CD4-positive, alpha-beta T cell treated with Interleukin-6 for 4 hours (primary cell): ENCODE results near the gene DMWD.
"Not testable (repeated sequence)": the region's sequence is repeated elsewhere in the genome, so short reads cannot be mapped to it uniquely, and the experiment has no call there.

ENCODE experiments used
- DNase-seq: peaks from one replicate; pipeline ENCODE4 v3.0.0-alpha.2; 2020; ENCODE audit warnings: mixed read lengths

Gene DMWD

DNA sequence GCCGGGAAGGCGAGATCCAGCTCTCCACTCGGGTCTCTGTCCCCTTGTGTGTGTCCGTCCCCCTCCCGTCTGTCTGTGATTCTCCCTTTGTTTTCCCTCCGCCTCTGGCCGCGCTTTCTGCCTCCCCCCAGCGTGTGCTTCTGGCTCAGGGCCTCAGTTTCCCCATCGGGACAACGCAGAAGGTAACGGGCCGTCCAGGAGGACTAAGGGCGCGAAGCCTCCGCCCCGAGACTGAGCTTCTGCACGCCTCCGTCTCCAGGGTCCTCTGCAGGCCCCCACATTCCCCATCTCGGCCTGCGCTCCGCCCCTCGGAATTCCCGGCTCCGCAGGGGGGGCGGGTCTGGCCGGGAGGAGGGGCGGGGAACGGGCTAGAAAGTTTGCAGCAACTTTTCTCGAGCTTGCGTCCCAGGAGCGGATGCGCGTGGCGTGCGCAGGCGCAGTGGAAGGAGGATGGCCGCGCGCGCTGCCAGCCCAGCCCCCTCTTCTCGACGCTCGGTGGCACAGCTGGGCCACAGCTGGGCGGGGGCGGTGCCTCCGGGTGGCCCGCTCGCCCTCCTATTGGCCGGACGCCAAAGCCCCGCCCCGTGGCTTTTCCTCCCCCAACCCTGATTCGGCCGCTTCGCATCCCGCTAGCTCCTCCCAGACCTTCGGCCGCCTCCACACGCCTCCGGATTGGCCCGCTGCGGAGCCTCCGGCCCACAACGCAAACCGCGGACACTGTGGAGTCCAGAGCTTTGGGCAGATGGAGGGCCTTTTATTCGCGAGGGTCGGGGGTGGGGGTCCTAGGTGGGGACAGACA is 23.5 kb downstream of the DMWD start, which contains the start of gene SIX5:
TSS of gene SIX5 (minus strand) at position 269 of the 799 bp plus-strand sequence. CDS start 408 bp downstream, outside the sequence.
- DNase-seq = peak; percentile 94

DNA sequence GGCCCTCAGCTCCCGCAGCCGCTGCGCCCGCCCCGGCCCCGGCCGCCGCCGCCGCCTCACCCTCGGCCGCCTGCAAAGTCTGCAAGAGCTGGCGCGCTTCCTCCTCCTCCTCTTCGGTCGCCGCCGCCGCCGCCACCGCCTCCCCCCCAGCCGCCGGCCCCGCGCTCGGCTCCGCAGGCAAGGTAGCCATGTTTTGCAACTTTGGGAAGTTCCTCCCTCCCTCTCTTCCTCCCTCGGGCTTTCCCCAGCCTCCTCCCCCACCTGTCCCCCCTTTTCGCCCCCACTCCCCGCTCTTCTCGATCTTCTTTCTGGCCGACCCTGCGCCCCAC is 24.0 kb downstream of the DMWD start:
- peak; percentile 49 for DNase-seq

DNA sequence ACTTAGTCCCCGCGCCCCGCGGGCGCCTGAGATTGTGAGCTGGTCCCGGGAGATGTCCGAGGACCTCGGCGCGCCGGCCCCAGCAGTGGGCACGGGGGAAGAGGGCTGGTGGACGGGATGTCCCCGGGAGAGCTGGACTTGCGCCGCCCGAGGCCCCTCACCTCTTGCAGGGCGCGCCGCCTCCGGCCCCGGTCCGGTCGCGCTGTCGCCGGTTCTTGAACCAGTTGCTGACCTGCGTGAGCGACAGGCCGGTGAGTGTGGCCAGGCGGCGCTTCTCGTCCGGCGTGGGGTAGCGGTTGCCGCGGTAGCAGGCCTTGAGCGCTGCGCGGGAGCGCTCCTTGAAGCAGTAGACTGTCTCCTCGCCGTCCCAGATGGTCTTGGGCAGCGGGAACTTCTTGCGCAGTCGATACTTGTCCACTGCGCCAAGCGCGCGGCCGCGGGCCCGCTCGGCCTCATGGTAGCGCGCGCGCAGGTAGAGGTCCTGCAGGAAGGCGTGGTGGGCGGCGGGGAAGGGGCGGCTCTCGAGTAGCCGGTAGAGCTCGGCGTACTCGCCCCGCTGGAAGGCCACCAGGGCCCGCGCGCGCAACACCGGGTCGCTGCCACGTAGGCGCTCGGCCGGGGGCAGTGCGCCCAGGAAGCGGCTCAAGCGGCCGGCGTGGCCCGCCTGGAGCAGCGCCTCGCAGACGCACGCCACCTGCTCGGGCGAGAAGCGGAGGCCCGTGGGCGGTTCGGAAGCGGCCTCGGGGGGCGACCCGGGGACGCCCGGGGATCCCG is 24.6 kb downstream of the DMWD start:
- peak; percentile 14 for DNase-seq

DNA sequence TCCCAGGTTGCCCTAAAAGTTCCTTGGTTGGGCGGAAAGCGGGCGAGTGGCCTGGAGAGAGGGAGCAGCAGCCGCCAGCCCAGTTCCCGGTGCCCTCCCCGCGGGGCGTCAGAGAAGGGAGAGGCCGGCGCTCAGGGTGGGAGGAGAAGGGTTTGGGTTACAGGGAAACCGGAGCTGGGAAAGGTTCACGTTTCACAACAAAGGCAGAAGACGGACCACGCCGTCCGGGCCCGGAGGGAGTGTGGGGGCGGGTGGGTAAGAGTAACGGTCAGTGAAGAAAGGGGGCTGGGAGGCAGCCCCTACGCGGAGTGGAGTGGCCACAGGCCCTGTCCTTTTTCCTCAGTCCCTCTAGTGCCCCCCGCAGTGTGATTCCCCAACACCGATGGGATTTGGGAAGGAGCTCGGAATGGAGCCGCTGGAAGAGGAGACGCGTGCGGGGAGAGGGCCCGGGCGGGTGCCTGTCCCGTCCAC is 25.2 kb downstream of the DMWD start:
- no peak for DNase-seq

DNA sequence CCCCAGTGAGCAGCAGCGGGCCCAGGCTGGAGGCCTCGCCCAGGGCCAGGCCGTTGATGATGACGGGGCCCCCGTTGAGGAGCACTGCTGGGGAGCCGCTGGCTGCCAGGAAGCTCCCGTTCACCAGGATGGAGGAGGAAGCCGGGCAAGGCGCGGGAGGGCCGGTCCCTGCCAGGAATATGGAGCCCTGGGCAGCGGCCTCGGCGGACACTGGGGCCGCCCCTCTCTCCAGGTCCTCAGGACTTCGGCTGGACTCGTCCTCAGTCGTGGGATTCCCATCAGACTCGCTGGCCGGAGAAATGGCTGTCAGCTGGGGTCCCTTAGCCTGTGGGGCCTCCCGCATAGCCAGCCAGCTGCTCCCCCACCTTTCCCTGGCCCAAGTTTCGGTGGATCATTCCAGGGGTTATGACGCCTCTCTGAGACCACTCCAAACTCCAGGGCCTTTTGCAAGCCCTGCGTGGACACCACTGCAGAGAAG is 25.7 kb downstream of the DMWD start:
- DNase-seq = no peak

DNA sequence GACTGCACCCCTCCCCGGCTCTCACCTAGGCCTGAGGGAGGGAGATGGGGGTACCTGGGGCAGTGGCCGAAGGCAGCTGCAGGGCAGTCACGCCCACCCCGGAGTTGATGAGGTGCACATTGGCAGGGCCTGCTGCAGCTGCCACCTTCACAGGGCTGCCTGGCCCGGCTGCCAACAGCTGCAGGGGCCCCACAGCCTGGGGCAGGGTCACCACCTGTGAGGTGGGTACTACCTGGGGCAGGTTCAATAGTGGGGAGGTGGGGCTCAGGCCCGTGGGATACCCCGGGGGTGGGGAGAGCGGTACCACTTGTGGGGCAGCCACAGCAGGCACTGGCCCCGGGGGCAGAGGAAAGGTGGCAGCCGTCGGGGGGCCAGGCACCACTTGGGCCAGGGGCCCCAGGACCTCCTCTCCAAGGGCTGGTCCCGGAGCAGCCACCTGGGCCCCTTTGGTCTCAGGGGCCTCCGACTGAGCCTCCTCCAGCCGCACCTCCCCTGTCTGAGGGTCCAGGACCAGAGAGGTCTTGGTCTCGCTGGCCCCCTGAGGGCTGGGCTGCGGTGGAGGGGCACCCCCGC is 26.3 kb downstream of the DMWD start:
- DNase-seq = no peak

DNA sequence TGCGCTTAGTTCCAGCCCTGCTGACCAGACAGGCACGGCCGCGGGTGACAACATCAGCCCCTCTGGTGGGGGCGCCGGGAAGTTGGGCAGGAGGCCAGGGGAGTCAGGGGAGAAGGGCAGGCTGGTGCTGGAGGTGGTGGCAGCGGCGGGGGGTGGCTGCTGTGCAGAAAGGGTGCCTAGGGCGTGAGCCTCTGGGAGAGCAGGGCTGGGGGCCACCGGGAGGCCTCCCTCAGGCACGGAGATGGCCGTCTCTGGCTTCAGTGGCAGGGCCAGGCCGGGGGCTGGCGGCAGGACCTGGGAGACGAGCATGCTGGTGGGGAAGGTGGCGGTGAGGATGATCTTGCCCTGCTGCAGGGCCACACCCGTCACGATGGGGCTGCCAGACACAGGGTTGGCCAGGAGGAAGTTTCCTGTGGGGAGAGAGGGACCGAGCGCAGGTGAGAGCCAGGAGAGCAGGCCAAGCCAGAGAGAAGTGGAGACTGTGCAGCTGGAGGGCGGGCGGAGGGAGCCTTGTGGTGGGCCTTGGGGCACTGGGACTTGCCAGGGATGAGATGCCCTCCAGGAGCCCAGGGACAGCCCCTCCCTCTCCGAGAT is 26.8 kb downstream of the DMWD start:
- no peak for DNase-seq

DNA sequence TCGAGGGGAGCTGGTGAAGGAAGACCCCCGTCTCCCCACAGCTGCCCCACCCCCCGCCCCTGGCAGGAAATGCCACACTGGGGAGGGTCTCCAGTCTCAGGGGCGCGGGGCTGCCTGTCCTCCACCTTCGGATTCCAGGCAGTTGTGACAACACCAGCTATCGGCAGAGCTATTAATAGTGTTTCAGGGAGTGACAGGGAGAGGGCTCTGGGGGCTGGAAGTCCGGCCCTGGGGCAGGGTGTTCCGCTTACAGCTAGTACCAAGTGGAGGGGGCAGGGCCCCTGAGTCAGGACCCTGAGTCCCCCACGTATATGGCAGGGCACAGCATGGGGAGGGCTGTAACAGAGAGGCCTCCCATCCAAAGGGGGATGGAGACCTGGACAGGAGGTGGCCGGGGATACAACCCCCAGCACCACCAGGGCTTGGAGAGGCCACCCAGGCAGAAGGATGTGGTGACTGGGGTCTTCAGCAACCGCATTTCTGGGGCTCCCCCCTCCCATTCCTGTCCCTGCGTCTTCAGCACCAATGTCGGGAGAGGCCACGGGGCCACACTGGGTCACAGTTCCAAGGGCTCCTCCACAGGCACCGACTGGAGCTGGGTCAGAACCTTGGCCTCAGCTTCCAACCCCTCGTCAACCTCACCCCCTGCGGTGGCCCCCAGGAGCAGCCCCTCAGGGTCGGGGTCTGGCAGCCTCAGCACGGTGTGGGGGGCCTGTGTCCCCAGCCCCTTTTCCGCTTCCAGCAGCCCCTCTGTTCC is 27.5 kb downstream of the DMWD start:
- no peak for DNase-seq

DNA sequence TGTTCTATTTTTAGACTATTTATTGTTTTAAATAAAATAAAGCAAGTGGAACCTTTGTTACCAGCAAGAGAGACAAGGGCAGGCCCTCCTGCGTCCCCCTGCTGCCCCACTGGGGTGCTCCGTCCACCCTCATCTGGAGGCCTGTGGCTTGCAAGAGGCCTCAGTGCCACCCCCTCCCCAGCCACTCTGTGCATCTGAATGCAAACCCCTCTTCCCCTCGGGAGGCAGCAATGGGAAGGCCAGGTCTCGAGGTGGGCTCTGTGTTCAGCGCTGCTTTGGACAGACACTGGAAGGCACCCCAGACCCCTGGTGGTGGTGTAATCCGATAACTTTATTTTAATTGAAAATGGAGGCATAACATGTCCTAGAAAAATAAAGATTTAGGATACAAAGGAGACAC is 28.2 kb downstream of the DMWD start:
- no peak for DNase-seq

DNA sequence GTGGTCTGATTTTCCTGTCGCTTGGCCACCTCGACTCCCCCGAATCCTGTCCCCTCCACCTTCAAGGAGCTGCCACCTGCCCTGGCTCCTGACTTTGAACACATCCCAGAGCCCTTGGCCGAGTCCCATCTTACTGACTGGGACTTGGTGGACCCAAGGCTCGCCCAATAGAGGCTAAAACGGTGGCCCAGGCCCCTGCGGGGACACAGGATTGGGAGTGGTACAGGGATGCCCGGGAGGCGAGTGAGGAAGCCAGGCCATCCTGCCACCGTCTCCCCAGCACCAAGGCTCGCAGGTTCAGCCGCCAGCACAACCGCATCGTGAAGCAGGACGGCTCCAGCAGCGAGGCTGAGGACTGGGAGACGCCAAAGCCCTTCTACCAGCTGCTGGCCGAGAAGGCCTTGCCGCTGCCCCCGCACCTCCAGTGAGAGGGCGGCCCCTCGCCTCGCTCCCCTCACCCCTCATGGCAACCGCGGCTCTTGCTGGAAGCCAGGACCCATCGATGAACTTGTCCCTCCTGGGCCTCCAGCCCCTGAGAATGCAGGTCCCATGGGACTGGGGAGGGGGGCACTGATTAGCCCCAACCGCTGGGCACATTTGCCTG is 28.9 kb downstream of the DMWD start:
- no peak for DNase-seq

DNA sequence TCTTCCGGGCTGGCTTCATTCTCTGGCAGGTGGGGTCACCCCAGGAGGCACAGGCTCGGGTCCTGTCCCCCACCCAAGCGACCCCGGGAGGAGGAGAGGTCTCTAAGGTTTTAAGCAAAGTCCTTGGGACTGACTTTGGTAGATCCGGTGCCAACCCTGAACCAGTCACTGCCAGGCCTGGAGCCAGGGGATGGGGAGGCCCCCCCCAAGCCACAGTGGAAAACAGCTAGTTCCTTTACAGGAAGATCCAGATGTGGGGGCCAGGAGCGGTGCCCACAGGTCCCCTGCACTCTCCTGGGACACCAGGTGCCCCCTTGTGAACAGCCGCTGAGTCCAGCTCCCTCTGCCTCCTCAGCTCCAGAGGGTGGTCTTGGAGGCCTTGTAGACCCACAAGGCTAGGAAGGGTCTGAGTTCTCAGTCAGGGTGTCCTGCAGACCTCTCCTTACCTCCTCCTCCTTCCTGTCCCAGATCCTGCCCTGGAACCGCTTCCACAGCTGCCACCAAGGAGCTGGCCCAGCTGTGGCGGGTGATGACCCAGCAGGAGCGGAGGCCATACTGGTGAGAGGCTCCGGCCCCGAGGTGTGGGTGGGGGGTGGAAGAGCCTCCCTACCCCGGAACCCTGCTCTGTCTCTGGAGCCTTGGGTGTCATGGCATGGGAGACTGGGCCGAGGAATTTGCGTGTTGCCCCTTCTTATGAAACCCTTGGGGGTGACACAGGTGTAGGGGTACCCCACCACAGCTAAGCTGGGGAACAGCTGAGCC is 29.6 kb downstream of the DMWD start:
- no peak for DNase-seq

DNA sequence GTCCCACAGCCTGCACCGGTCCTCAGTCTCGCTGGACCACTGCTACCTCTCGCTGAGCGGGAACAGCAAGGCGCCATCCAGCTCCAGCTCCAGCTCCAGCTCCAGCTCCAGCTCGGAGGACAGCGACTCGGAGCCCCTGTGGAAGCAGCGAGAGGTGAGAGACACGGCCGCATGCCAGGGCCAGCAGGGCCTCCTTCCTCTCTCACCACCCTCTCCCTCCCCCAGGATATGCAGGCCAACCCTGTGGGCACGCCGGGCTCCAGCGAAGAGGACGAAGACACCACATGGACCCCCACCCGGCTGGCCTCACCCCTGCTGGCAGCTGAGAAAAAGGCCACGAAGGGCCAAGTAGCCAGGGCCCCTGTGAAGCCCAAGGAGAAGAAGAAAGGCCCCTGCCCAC is 30.9 kb downstream of the DMWD start:
- no peak for DNase-seq

DNA sequence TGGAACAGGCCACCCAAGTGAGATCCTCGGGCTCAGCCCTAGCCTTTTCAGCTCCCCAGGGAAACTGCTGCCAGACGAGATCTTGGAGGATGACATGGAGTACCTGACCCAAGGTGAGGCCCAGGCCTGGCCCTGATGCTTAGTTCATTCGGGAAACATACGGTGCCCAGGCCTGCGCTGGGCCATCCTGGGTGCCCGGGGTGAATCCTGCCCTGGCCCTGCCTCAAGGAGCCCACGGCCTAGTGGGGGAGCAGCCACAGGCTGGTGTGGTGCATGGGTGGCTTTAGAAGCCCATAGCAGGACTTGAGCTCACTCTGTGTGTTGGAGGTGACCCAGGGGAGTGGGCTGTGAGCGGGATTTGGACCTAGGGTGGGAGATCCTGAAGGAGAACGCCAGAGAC is 33.7 kb downstream of the DMWD start:
- no peak for DNase-seq

DNA sequence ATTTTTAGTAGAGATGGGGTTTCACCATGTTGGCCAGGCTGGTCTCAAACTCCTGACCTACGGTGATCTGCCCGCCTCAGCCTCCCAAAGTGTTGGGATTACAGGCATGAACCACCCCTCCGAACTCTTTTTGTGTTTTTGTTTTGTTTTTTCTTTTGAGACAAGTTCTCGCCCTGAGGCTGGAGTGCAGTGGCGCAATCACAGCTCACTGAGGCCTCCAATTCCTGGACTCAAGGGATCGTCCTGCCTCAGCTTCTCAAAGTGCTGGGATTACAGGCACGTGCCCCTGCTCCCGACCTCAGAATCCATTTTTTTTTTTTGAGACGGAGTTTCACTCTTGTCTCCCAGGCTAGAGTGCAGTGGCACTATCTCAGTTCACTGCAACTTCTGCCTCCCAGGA is 35.0 kb downstream of the DMWD start:
- DNase-seq = no peak

DNA sequence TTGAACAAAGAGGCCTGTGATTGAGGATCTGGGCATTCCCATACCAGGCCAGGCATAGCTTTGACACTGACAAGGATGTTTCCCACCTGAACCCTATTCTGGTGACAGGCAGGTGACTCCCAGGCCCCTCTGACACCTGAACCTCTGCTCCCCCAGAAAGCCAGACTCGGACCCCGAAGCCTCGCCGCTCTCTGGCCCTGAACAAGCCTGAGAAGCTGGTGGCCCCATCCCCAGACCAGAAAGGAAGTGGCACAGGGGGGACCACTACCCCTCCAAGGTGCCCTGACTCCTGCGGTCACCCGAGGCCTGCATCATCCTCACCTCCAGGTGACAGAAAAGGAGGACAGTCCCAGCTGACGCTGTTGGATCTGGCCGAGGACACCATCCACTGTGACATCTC is 38.3 kb downstream of the DMWD start:
- no peak for DNase-seq

DNA sequence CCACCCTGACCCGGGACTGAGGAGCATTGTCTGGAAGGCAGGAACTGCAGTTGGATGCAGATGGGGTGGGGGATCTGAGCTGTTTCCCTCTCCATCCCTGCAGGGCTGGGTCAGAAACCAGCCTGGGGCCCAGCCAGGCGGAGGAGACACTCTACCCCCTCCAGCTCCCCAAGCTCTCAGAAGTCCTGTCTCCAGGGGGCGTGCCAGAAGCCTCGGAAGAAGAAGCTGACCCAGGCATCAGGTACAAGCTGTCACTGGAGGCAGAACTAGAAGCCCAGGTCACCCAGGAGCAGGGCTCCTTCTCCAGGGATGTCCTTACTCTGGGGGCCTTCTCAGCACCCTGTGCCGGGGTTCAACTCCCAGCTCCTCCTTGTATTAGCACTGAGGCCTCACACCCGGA is 39.1 kb downstream of the DMWD start:
- DNase-seq = no peak

DNA sequence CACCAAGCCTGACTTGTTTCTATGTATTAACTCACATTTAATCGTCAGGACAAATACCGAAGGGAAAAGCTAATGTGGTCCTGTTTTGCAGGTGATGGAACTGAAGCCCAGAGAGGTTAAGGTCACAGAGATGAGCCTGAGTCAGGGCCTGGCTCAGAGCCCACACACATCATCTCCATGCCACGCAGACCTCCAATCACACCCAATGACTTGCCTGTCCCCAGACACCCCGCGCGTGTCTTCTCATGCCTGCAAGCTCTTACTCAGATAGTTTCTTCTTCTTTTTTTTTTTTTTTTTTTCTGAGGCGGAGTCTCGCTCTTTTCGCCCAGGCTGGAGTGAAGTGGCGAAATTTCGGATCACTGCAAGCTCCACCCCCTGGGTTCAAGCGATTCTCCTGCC is 40.0 kb downstream of the DMWD start:
- no peak for DNase-seq

DNA sequence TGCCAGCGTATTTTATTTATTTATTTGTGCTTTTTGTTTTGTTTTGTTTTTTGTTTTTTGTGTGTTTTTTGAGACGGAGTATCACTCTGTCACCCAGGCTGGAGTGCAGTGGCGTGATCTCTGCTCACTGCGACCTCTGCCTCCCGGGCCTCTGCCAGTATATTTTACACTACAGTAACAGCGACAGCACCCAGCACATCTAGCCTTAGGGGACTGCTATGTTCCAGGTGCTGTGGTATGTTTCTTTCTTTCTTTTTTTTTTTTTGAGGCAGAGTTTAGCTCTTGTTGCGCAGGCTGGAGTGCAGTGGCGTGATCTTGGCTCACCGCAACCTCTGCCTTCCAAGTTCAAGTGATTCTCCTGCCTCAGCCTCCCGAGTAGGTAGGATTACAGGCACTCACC is 41.2 kb downstream of the DMWD start:
- not testable (repeated sequence) for DNase-seq

DNA sequence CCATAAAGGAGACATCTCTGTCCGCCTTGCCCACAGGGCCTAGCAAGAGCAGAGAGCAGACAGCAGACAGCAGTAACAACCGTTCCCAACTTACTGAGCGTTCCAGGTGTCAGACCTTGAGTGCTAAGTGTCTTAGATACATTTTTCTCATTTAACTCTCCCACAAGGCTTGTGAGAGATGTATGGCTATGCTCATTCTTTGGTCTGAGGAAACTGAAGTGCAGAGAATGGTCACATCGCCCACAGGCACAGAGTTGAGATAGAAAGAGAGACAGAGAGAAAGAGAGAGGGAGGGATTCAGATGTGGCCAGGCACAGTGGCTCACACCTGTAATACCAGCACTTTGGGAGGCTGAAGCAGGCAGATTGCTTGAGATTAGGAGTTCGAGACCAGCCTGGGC is 45.1 kb downstream of the DMWD start:
- DNase-seq = no peak

DNA sequence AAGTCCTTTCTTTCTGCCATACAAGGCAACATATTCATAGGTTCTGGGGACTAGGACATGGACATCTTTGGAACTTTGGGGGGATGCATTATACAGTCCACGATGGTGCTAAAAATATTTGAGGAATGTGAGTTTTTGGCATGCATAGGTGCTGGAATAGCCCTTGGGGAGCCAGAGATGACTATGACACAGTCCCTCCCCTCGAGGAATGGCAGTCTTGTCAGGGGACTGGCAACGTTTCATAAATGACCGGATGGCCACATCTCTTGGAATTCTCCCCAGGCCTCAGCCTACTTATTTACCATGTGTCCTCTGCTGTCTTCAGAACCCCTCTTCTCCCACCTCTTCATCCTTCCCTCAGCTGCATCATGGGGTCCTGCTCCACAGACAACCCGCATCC is 45.8 kb downstream of the DMWD start:
- no peak for DNase-seq

DNA sequence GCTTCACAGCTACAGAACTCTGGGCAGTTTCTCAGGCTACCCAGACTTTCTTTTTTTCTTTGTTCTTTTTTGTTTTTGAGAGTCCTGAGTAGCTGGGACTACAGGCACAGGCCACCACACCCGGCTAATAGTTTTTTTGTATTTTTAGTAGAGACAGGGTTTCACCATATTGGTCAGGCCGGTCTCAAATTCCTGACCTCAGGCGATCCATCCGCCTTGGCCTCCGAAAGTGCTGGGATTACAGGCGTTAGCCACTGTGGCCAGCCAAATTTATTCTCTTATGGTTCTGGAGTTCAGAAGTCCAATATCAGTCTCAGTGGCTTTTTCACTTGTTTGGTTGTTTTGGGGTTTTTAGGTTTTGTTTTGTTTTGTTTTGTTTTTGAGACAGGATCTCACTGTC is 47.0 kb downstream of the DMWD start:
- no peak for DNase-seq
